PC-3 (cell line): Measurements from ENCODE around the gene KMT5B. TPM values are rescaled to one million over a fixed set of nuclear protein-coding genes. Genes with fewer than 3 reads are reported as not detected.

ENCODE experiments used
- ATAC-seq: fragments of 200-7000 bp; cut with Tn5 transposase; 2 replicates; pipeline ENCODE4 v1.9.1; 2020; ENCODE audit warnings: mild to moderate bottlenecking, moderate library complexity
- BruUV-seq: library from RNA; stranded (reverse); fragments of 400-500 nt; replicated peaks from 2 replicates; lab custom pipeline; 2021; lab: Mats Ljungman, UMichigan
- CTCF ChIA-PET: fragments of 300-600 bp; sonication (Branson Sonifier 250); formaldehyde crosslinking; loops from one replicate; lab custom pipeline; 2022; ENCODE audit warnings: antibody characterized with exemption; lab: Charles Lee
- POLR2A ChIA-PET: fragments of 300-600 bp; sonication (Branson Sonifier 250); formaldehyde crosslinking; loops from one replicate; lab custom pipeline; 2022; ENCODE audit warnings: antibody characterized with exemption; ENCODE audit not compliant: unreplicated experiment; lab: Charles Lee
- DNase-seq: peaks from one replicate; pipeline ENCODE4 v3.0.0-alpha.2; 2015
- H2AFZ ChIP-seq: fragments of 300-600 bp; sonication (generic); 2 replicates; pipeline ENCODE4 v1.6.0; 2016; ENCODE audit warnings: antibody characterized with exemption, low read length
- H3F3A ChIP-seq: fragments of 300-600 bp; sonication (generic); one replicate; pipeline ENCODE4 v1.6.0; 2017; ENCODE audit warnings: antibody characterized with exemption, low read length, control low read depth, mild to moderate bottlenecking; ENCODE audit not compliant: unreplicated experiment
- H3K27ac ChIP-seq: fragments of 300-600 bp; sonication (generic); 2 replicates; pipeline ENCODE4 v1.5.1; 2016; ENCODE audit warnings: mild to moderate bottlenecking, low read length
- H3K27me3 ChIP-seq: fragments of 300-600 bp; sonication (generic); 2 replicates; pipeline ENCODE4 v1.6.1; 2016; ENCODE audit warnings: low read length, mixed read lengths
- H3K36me3 ChIP-seq: fragments of 300-600 bp; sonication (generic); 2 replicates; pipeline ENCODE4 v1.6.1; 2016; ENCODE audit warnings: low read depth, mixed run types, low read length, mixed read lengths
- H3K4me1 ChIP-seq: fragments of 300-600 bp; sonication (generic); 2 replicates; pipeline ENCODE4 v1.5.1; 2016; ENCODE audit warnings: low read length; ENCODE audit not compliant: insufficient read depth
- H3K4me2 ChIP-seq: fragments of 300-600 bp; sonication (generic); 2 replicates; pipeline ENCODE4 v1.6.0; 2016; ENCODE audit warnings: low read length
- H3K4me3 ChIP-seq: fragments of 300-600 bp; sonication (generic); 2 replicates; pipeline ENCODE4 v1.5.1; 2016; ENCODE audit warnings: mild to moderate bottlenecking, low read length, mixed read lengths
- H3K79me2 ChIP-seq: fragments of 300-600 bp; sonication (generic); 2 replicates; pipeline ENCODE4 v1.6.1; 2017; ENCODE audit warnings: low read length, mixed read lengths
- H3K9ac ChIP-seq: fragments of 300-600 bp; sonication (generic); 2 replicates; pipeline ENCODE4 v1.6.0; 2016; ENCODE audit warnings: mild to moderate bottlenecking, low read length
- H3K9me2 ChIP-seq: fragments of 300-600 bp; sonication (generic); replicated peaks from 2 replicates; pipeline ENCODE4 v1.6.1; 2016; ENCODE audit warnings: mixed run types, low read length, mixed read lengths
- H3K9me3 ChIP-seq: fragments of 300-600 bp; sonication (generic); 2 replicates; pipeline ENCODE4 v1.6.1; 2016; ENCODE audit warnings: low read length, mixed read lengths
- H4K20me1 ChIP-seq: fragments of 300-600 bp; sonication (generic); 2 replicates; pipeline ENCODE4 v1.6.1; 2016; ENCODE audit warnings: low read length, mixed read lengths
- CTCF ChIP-seq: fragments of 300-600 bp; sonication (generic); conservative IDR thresholded peaks from 2 replicates; pipeline ENCODE4 v1.5.1; 2017; ENCODE audit warnings: antibody characterized with exemption, low read depth, mild to moderate bottlenecking, low read length
- EZH2 ChIP-seq: fragments of 300-600 bp; sonication (generic); IDR thresholded peaks from one replicate; pipeline ENCODE4 v1.6.1; 2017; ENCODE audit warnings: antibody characterized with exemption, mild to moderate bottlenecking, low read length; ENCODE audit not compliant: unreplicated experiment
- EZH2phosphoT487 ChIP-seq: fragments of 300-600 bp; sonication (generic); IDR thresholded peaks from 2 replicates; pipeline ENCODE4 v1.6.1; 2018; ENCODE audit warnings: mild to moderate bottlenecking, antibody characterized with exemption, low read length, borderline replicate concordance
- intact Hi-C: fragments of 100-400 bp; cut with micrococcal nuclease; formaldehyde crosslinking; loops from 2 replicates; pipeline ENCODE4 v1.9.0; 2023
- total RNA-seq: library from RNA; depleted of rRNA; stranded (reverse); fragments of >200 nt; gene quantifications from 2 replicates; pipeline ENCODE4 v1.2.3, GENCODE V29; 2014

Gene KMT5B
- total RNA-seq, 1 experiment from 2014 or later, result 19.0 TPM

GRCh38 chr11:68261749-68262543 is 48.9 kb upstream of the KMT5B start:
- intact Hi-C loops, result no loop called here
- TF ChIP-seq EZH2, result no peak
- TF ChIP-seq CTCF, result no peak
- no peak for TF ChIP-seq EZH2phosphoT487
- Histone ChIP-seq H3K36me3 (peaks cover 29% of the 10 kb centered on the region), H3K9me3 (no peaks in the 10 kb centered on the region), H3K79me2 (no peaks in the 10 kb centered on the region), H3K4me3 (no peak overlapping the region), H3K4me2 (no peak overlapping the region), H2AFZ (no peak overlapping the region), H3K27ac (no peak overlapping the region), H3K27me3 (no peaks in the 10 kb centered on the region), H3K9me2 (no peaks in the 10 kb centered on the region), H3K4me1 (peaks cover 5% of the 10 kb centered on the region; the same call in 1 of the 2 replicates), H4K20me1 (no peaks in the 10 kb centered on the region), H3K9ac (no peak overlapping the region), H3F3A (no peaks in the 10 kb centered on the region)
- DNase-seq, result no peak
- TSS peak; percentile 20 for BruUV-seq
- CTCF ChIA-PET, result no interaction called here
- POLR2A ChIA-PET, result no interaction called here
- no peak for ATAC-seq

DNA sequence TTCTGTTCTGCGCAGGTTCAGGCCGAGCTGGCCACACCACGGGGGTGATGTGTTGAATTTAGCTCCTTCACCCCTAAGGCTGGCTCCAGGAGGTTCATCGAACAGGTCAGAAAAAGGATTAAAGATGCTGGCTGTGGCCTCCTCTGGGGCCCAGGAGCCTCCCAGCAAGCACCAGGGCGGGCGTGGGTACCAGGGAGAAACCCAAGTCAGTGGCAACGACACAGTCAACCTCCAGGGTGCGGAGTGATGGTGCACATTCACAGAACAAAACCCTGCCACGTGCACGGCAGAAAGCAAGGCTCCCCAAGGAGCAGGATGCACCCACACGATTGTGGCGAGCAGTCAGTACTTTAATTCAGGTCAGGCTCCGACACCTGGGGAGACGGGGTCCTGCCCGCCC is 47.9 kb upstream of the KMT5B start:
- ChIA-PET CTCF (no interaction called here), POLR2A (no interaction called here)
- Histone ChIP-seq H3K9ac (no peak overlapping the region), H3K9me2 (no peaks in the 10 kb centered on the region), H2AFZ (no peak overlapping the region), H3K36me3 (peaks cover 24% of the 10 kb centered on the region), H3K4me2 (no peak overlapping the region), H3K4me3 (no peak overlapping the region), H3F3A (no peaks in the 10 kb centered on the region), H3K4me1 (peaks cover 5% of the 10 kb centered on the region; the same call in 1 of the 2 replicates), H3K79me2 (no peaks in the 10 kb centered on the region), H3K27ac (no peak overlapping the region), H3K9me3 (no peaks in the 10 kb centered on the region), H4K20me1 (no peaks in the 10 kb centered on the region), H3K27me3 (no peaks in the 10 kb centered on the region)
- ATAC-seq (no peak), DNase-seq (no peak)
- no peak for TF ChIP-seq CTCF
- no peak for TF ChIP-seq EZH2phosphoT487
- TF ChIP-seq EZH2, result no peak
- BruUV-seq, result no TSS peak
- intact Hi-C loops, result no loop called here

DNA sequence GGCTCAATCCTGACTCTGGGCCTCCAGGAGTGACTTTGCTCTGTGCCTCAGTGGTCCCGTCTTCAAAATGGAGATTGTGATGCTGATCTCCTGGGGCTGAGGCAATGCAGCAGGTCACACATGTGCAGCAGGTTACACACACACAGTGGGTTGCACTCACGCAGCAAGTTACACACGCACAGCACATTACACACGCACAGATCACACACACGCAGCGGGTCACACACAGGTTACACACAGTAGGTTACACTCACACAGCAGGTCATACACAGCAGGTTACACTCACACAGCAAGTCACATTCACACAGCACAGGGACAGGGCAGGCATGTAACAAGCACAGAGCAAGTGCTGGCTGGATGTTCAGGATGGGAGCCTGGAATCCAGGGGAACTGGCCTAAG is 47.4 kb upstream of the KMT5B start:
- Histone ChIP-seq H3K36me3 (peaks cover 19% of the 10 kb centered on the region), H3K79me2 (no peaks in the 10 kb centered on the region), H3K27ac (no peak overlapping the region), H3K4me2 (no peak overlapping the region), H3K4me1 (peaks cover 5% of the 10 kb centered on the region; the same call in 1 of the 2 replicates), H3K27me3 (no peaks in the 10 kb centered on the region), H3K9ac (no peak overlapping the region), H3F3A (no peaks in the 10 kb centered on the region), H3K9me2 (no peaks in the 10 kb centered on the region), H3K4me3 (no peak overlapping the region), H4K20me1 (no peaks in the 10 kb centered on the region), H3K9me3 (no peaks in the 10 kb centered on the region), H2AFZ (no peak overlapping the region)
- no peak for TF ChIP-seq EZH2phosphoT487
- intact Hi-C loops, result no loop called here
- ChIA-PET CTCF (no interaction called here), POLR2A (no interaction called here)
- ATAC-seq (no peak), DNase-seq (no peak)
- TSS peak; percentile 2 for BruUV-seq
